HK-2 (cell line): Measurements from ENCODE around the gene MYRIP.
"Not testable (repeated sequence)": the region's sequence is repeated elsewhere in the genome, so short reads cannot be mapped to it uniquely, and the experiment has no call there.

Experiments used
- DNase-seq: peaks from one replicate; pipeline ENCODE4 v3.0.0-alpha.2; 2018; ENCODE audit not compliant: unreplicated experiment

MYRIP gene

GRCh38 chr3:39970982-39971381, 161.6 kb downstream of the MYRIP start:
- DNase-seq: no peak

GRCh38 chr3:39971559-39972031, 162.2 kb downstream of the MYRIP start:
- DNase-seq: no peak

GRCh38 chr3:39972508-39972907, 163.1 kb downstream of the MYRIP start:
- DNase-seq: no peak

- no peak for DNase-seq
These were observed 167.8 kb downstream of the MYRIP start for GRCh38 chr3:39977058-39977794.

- DNase-seq: no peak
These were observed 168.9 kb downstream of the MYRIP start for GRCh38 chr3:39978308-39978707.

GRCh38 chr3:39980058-39980457, 170.6 kb downstream of the MYRIP start:
- no peak for DNase-seq

- no peak for DNase-seq
These were observed 171.4 kb downstream of the MYRIP start for GRCh38 chr3:39980781-39981180.

- no peak for DNase-seq
These were observed 172.3 kb downstream of the MYRIP start for GRCh38 chr3:39981547-39982184.

GRCh38 chr3:39982665-39983357, 173.4 kb downstream of the MYRIP start:
- no peak for DNase-seq

- no peak for DNase-seq
These were observed 180.3 kb downstream of the MYRIP start for GRCh38 chr3:39989746-39990145.

- DNase-seq: peak; percentile 4
These were observed 181.1 kb downstream of the MYRIP start for GRCh38 chr3:39990532-39990931.

- DNase-seq: no peak
These were observed 199.4 kb downstream of the MYRIP start for GRCh38 chr3:40008796-40009195.

GRCh38 chr3:40009991-40010390, 200.6 kb downstream of the MYRIP start:
- no peak for DNase-seq

- DNase-seq: no peak
These were observed 203.0 kb downstream of the MYRIP start for GRCh38 chr3:40012381-40012780.

GRCh38 chr3:40016391-40016790, 207.0 kb downstream of the MYRIP start:
- DNase-seq: no peak

GRCh38 chr3:40018369-40018768, 209.0 kb downstream of the MYRIP start:
- DNase-seq: no peak

GRCh38 chr3:40019376-40019775, 210.0 kb downstream of the MYRIP start:
- DNase-seq: no peak

GRCh38 chr3:40020689-40021088, 211.3 kb downstream of the MYRIP start:
- no peak for DNase-seq

- no peak for DNase-seq
These were observed 211.9 kb downstream of the MYRIP start for GRCh38 chr3:40021338-40021737.

- no peak for DNase-seq
These were observed 213.0 kb downstream of the MYRIP start for GRCh38 chr3:40022297-40022827.

- DNase-seq: no peak
These were observed 215.1 kb downstream of the MYRIP start for GRCh38 chr3:40024526-40024925.

GRCh38 chr3:40025892-40026291, 216.5 kb downstream of the MYRIP start:
- DNase-seq: not testable (repeated sequence)

- no peak for DNase-seq
These were observed 225.8 kb downstream of the MYRIP start for GRCh38 chr3:40035177-40035576.
